NCI-H2196 (cell line): ENCODE measurements around the gene MARS1.

Experiments used
- DNase-seq: peaks from one replicate; lab custom pipeline; 2025; ENCODE audit not compliant: unreplicated experiment; lab: John Stamatoyannopoulos, UW

The MARS1 gene

GRCh38 chr12:57456737-57457490 lies 31.0 kb upstream of the MARS1 start:
- no peak for DNase-seq

GRCh38 chr12:57458665-57459054 lies 29.2 kb upstream of the MARS1 start:
- DNase-seq: no peak

DNA sequence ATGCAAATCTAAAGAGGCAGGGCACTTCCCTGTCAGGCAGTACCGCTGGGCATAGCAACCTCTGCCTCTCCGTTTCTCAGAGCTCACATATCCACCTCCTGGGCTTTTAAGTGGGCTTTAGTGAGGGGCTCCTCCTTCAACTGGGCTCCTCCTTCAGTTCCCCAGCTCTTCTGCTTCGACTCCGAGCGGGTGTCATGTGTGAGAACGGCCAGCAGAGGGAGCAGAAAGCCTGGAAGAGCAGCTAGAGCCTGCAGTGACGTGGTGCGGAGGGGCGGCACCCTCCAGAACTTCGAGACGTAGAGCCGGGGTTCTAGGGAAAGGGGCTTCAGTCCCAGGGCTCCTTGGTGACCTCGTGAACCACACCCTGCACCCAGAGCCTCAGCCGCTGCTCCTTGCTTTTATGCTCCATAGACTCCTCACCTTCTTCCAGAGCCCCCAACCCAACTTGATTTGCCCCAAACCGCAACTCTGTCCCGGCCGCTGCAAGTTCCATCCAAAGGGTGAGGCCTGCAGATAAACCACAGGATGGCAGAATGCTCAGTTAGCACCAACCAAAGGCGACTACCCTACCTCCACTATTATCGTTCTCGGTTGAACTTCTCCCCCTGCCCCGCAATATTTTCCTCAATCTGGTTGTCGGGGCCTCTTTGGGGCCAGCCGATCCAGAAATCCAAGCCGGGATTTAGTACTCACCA lies 28.7 kb upstream of the MARS1 start:
- DNase-seq: peak; percentile 92

DNA sequence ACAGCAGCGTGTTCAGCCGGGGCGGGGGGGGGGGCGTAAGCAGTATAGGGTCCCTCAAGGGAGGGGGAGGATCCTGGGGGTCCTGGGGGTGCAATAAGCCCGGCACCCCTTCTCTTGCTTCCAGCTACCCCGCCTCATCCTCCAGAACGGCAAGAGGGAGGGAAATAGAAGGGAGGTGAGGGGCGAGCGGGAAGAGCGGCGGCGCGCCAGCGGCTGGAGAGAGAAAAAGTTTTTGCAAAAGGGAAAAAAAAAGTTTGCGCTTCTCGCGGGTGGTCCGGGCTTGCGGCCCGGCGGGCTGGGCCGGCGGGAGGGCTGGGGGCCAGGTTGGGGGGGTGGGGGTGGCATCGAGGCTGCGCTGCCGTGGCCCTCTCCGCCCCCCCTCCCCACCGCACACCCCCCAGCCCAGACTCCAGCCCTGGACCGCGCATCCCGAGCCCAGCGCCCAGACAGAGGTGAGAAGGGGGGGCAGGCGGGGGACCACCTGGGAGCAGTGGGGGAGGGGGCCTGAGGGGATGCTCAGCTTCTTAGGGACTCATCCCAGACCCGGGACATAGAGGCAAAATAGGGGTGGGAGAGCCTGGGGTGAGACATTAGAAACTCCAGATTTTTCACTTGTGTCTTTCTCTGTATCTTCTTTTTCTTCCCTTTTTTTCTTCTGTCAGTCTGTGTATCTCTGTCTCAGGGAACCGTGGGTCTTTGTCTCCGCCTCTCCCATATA lies 28.0 kb upstream of the MARS1 start, which contains the start of gene GLI1:
TSS of gene GLI1 (plus strand) at position 36 of the 718 bp plus-strand sequence. CDS start 3,907 bp downstream, outside the sequence.
- peak; percentile 53 for DNase-seq

DNA sequence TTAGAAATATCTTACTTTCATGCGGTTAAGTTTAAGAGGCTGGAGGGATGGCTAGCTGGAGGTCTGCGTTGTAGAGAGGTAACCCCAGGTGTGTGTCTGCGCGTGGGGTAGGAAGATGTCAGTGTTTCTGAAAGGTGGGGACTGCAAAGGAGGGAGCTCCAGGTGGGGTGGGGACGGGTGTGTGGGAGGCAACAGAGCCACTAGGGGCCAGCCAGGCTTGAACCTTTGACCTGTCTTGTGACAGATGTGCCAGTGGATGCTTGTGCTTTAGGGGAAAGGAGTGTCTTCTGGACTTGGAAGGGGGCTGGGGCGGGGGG lies 27.4 kb upstream of the MARS1 start:
- DNase-seq: no peak

- no peak for DNase-seq
Measured at GRCh38 chr12:57460841-57461275, 27.0 kb upstream of the MARS1 start.

DNA sequence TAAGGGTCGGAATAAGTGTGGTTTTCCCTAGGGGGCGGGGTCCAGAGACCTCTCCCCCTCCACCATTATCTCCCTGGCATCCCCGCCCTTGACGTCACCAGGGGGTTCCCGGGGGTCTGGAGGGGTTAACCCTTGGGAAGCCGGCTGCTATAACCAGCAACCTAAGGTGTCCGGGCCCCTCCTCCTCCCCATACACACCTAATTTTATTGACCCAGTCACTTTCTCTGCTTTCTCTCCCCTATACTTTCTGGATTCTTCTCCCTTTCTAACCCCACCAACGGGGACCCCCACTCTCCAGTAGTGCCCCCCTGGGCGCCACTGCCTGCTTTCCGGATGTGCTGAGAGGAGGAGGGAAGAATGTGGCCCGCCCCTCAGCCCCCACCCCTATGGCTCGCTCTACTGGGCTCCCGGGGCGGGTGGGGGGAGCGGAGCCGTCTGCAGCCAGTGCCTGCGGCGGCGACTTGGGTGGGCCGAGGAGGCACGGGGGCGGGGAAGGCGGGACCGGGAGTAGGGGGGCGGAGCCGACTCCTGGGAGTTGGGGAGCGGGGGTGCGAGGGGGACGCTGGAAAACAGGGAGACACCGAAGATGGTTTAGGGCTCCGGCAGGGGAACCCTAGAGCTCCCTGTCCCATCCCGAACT lies 26.5 kb upstream of the MARS1 start:
- no peak for DNase-seq

- no peak for DNase-seq
Measured at GRCh38 chr12:57461917-57462250, 26.0 kb upstream of the MARS1 start.

DNA sequence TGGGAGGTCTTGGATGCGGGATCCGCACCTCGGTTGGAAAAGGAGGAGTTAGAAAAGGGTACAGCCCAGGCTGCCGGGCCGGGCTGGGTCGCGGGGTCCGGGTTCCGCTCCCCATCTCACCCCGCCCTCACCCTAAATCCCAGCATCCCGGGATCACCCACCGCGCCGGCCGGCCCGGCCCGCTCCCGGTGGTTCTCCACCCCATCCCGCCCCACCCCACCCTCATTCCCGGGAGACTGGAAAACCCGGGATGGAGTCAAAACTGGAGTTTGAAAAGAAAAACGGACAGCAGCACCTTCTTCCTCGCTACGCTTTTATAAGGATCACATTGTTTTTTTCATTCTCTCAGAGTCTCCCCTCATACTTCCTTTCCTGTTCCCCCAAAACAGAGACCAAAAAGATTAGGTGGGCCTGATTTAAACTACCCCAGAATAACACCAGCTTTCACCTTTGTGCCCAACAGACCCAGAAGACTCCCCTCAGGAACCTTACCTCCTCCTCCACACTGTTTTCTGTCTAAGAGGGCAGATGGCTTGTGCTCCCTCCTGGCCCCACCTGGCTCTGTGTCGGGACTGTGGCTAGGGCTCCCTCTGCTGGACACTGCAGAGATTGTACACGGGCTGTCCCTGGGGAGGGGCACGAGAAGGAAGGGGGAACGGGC lies 25.5 kb upstream of the MARS1 start:
- DNase-seq: peak; percentile 90

GRCh38 chr12:57462912-57463253 lies 25.0 kb upstream of the MARS1 start:
- no peak for DNase-seq

- DNase-seq: no peak
Measured at GRCh38 chr12:57464569-57464968, 23.3 kb upstream of the MARS1 start.

GRCh38 chr12:57465030-57465746 lies 22.7 kb upstream of the MARS1 start:
- no peak for DNase-seq

- no peak for DNase-seq
Measured at GRCh38 chr12:57465747-57466505, 21.9 kb upstream of the MARS1 start.

DNA sequence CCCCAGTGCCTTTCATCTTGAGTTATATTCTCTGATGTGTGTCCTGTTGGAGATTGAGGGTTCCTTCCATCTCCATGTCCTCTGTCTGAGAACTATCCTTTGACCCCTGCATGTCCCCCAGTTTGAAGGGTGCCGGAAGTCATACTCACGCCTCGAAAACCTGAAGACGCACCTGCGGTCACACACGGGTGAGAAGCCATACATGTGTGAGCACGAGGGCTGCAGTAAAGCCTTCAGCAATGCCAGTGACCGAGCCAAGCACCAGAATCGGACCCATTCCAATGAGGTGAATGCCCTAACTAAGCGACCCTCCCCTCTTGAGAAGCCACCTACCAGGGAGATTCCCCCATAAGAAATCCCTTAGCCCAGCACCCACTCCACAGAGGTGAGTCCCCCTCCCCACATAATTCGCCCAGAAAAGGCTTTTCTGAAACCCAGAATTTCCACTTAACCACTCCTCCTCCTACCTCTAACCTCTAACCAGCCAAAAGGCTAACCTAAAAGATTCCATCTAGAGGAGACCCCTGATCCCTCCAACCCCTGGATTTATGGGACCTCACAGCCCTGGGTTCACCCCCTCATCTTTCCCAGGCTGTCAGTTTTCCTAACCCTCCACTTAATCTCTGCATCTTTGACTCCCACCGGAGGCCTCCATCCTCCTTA lies 20.5 kb upstream of the MARS1 start:
- no peak for DNase-seq

GRCh38 chr12:57467915-57468314 lies 20.0 kb upstream of the MARS1 start:
- no peak for DNase-seq

DNA sequence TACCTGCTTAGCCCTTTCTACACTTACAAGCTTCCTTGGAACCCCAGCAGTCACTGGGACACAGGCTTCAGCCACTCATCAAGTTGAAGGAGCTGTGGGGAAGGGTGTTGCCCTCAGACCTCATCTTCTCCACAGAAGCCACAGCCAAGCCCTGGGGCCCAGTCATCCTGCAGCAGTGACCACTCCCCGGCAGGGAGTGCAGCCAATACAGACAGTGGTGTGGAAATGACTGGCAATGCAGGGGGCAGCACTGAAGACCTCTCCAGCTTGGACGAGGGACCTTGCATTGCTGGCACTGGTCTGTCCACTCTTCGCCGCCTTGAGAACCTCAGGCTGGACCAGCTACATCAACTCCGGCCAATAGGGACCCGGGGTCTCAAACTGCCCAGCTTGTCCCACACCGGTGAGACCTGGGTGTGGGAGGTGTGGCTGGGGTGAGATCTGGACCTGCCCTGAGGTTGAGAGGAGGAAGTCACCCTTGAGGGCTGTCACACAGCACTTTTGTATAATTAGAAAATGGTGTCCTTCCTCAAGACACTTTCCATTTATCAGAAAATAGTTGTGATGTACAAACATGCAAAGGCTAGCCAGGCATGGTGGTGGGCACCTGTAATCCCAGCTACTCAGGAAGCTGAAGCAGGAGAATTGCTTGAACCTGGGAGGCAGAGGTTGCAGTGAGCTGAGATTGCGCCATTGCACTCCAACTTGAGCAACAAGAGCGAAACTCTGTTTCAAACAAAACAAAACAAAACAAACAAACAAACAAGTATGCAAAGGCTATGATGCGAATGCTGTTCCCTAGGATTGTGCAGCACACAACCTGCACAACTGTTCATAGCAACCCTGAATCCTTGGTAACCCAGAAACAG lies 18.3 kb upstream of the MARS1 start:
- no peak for DNase-seq

DNA sequence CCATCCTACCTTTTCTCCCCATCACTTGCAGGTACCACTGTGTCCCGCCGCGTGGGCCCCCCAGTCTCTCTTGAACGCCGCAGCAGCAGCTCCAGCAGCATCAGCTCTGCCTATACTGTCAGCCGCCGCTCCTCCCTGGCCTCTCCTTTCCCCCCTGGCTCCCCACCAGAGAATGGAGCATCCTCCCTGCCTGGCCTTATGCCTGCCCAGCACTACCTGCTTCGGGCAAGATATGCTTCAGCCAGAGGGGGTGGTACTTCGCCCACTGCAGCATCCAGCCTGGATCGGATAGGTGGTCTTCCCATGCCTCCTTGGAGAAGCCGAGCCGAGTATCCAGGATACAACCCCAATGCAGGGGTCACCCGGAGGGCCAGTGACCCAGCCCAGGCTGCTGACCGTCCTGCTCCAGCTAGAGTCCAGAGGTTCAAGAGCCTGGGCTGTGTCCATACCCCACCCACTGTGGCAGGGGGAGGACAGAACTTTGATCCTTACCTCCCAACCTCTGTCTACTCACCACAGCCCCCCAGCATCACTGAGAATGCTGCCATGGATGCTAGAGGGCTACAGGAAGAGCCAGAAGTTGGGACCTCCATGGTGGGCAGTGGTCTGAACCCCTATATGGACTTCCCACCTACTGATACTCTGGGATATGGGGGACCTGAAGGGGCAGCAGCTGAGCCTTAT lies 17.4 kb upstream of the MARS1 start:
- no peak for DNase-seq
